ENCODE data around the gene ZNF610.

ZNF610 gene

GRCh38 chr19:52398081-52398441 is 62.0 kb downstream of the ZNF610 start:
- no peak for DNase-seq

GRCh38 chr19:52410276-52410675 is 74.2 kb downstream of the ZNF610 start:
- DNase-seq, result no peak

- no peak for DNase-seq
Observed at GRCh38 chr19:52415711-52416110, 79.7 kb downstream of the ZNF610 start.

All from NCI-H1436 (cell line).